DND-41 (cell line): Measurements from ENCODE around the gene GLB1L.

Experiments
- ATAC-seq: fragments of 200-7000 bp; cut with Tn5 transposase; 3 replicates; pipeline ENCODE4 v1.9.1; 2021; ENCODE audit warnings: low read depth; ENCODE audit not compliant: insufficient read depth
- DNase-seq: peaks from one replicate; pipeline ENCODE4 v3.0.0-alpha.2; 2020
- H2AFZ ChIP-seq: 2 replicates; pipeline ENCODE4 v1.6.0; 2012; ENCODE audit warnings: low read depth, low read length
- H3K27ac ChIP-seq: 2 replicates; pipeline ENCODE4 v1.5.1; 2012; ENCODE audit warnings: low read length, inconsistent platforms
- H3K27me3 ChIP-seq: fragments of 200-600 bp; sonication (generic); 2 replicates; pipeline ENCODE4 v1.6.0; 2012; ENCODE audit warnings: low read length, mild to moderate bottlenecking, inconsistent platforms; ENCODE audit not compliant: insufficient read depth, poor library complexity
- H3K36me3 ChIP-seq: 2 replicates; pipeline ENCODE4 v1.5.1; 2012; ENCODE audit warnings: low read length, inconsistent platforms; ENCODE audit not compliant: insufficient read depth
- H3K4me1 ChIP-seq: 2 replicates; pipeline ENCODE4 v1.5.1; 2012; ENCODE audit warnings: mild to moderate bottlenecking, low read length; ENCODE audit not compliant: insufficient read depth
- H3K4me2 ChIP-seq: 2 replicates; pipeline ENCODE4 v1.6.0; 2012; ENCODE audit warnings: mild to moderate bottlenecking, moderate library complexity, low read length, inconsistent platforms; ENCODE audit not compliant: insufficient read depth
- H3K4me3 ChIP-seq, 2 experiments: fragments of 200-600 bp in 1 of 2; shearing (Covaris generic) in 1 of 2; 2 replicates each; pipeline ENCODE4 v1.5.1; 2012 to 2016; ENCODE audit warnings: inconsistent platforms in 2 of 2, low read length in 2 of 2, mild to moderate bottlenecking in 2 of 2, low read depth in 1 of 2, moderate library complexity in 1 of 2
- H3K79me2 ChIP-seq: 2 replicates; pipeline ENCODE4 v1.6.0; 2012; ENCODE audit warnings: low read length, inconsistent platforms; ENCODE audit not compliant: insufficient read depth
- H3K9ac ChIP-seq: 2 replicates; pipeline ENCODE4 v1.6.0; 2012; ENCODE audit warnings: low read depth, mild to moderate bottlenecking, inconsistent platforms, low read length, moderate library complexity
- H3K9me3 ChIP-seq: 2 replicates; pipeline ENCODE4 v1.5.1; 2012; ENCODE audit warnings: low read length, moderate library complexity, mild to moderate bottlenecking, inconsistent platforms; ENCODE audit not compliant: insufficient read depth, severe bottlenecking
- H4K20me1 ChIP-seq: 2 replicates; pipeline ENCODE4 v1.6.0; 2012; ENCODE audit warnings: low read length; ENCODE audit not compliant: insufficient read depth
- EZH2 ChIP-seq: IDR thresholded peaks from 3 replicates; pipeline ENCODE4 v1.6.1; 2012; ENCODE audit warnings: borderline replicate concordance, low read depth, mild to moderate bottlenecking, moderate library complexity, low read length, inconsistent platforms; ENCODE audit not compliant: severe bottlenecking
- TF ChIP-seq, protein P1 (sequence below): IDR thresholded peaks from 2 replicates; pipeline ENCODE4 v1.5.1; 2012; ENCODE audit warnings: borderline replicate concordance, low read length, moderate library complexity, mild to moderate bottlenecking; ENCODE audit not compliant: poor library complexity, severe bottlenecking; ENCODE audit errors: extremely low read depth

GLB1L gene

GRCh38 chr2:219216535-219216915, 28.7 kb downstream of the GLB1L start:
- H3K27me3 ChIP-seq = no peaks in the 10 kb centered on the region
- H3K4me2 ChIP-seq = no peak overlapping the region
- no peak overlapping the region for H3K9ac ChIP-seq
- H4K20me1 ChIP-seq = no peaks in the 10 kb centered on the region; the same call in 1 of the 2 replicates
- peaks cover 12% of the 10 kb centered on the region for H3K4me1 ChIP-seq
- H3K4me3 ChIP-seq = no peak overlapping the region
- no peak overlapping the region for H2AFZ ChIP-seq
- H3K27ac ChIP-seq = no peak overlapping the region
- DNase-seq = no peak
- H3K36me3 ChIP-seq = peaks cover 52% of the 10 kb centered on the region
- no peak for ATAC-seq
- no peaks in the 10 kb centered on the region for H3K79me2 ChIP-seq
- H3K9me3 ChIP-seq = no peaks in the 10 kb centered on the region
- TF ChIP-seq, protein P1, sequence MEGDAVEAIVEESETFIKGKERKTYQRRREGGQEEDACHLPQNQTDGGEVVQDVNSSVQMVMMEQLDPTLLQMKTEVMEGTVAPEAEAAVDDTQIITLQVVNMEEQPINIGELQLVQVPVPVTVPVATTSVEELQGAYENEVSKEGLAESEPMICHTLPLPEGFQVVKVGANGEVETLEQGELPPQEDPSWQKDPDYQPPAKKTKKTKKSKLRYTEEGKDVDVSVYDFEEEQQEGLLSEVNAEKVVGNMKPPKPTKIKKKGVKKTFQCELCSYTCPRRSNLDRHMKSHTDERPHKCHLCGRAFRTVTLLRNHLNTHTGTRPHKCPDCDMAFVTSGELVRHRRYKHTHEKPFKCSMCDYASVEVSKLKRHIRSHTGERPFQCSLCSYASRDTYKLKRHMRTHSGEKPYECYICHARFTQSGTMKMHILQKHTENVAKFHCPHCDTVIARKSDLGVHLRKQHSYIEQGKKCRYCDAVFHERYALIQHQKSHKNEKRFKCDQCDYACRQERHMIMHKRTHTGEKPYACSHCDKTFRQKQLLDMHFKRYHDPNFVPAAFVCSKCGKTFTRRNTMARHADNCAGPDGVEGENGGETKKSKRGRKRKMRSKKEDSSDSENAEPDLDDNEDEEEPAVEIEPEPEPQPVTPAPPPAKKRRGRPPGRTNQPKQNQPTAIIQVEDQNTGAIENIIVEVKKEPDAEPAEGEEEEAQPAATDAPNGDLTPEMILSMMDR = no peak

GRCh38 chr2:219215871-219216534, 29.2 kb downstream of the GLB1L start:
- Histone ChIP-seq H3K4me2 (no peak overlapping the region), H3K36me3 (peaks cover 47% of the 10 kb centered on the region), H4K20me1 (no peaks in the 10 kb centered on the region; the same call in 1 of the 2 replicates), H3K27me3 (no peaks in the 10 kb centered on the region), H3K9me3 (no peaks in the 10 kb centered on the region), H3K4me3 (no peak overlapping the region), H2AFZ (no peak overlapping the region), H3K4me1 (peaks cover 12% of the 10 kb centered on the region), H3K27ac (no peak overlapping the region), H3K9ac (no peak overlapping the region), H3K79me2 (no peaks in the 10 kb centered on the region)
- TF ChIP-seq EZH2 = no peak
- TF ChIP-seq, protein P1 = no peak
- DNase-seq (no peak), ATAC-seq (no peak)

GRCh38 chr2:219214786-219215185, 30.5 kb downstream of the GLB1L start:
- no peaks in the 10 kb centered on the region for H3K9me3 ChIP-seq
- TF ChIP-seq, protein P1 = no peak
- DNase-seq = no peak
- H3K4me1 ChIP-seq = peaks cover 12% of the 10 kb centered on the region
- H3K79me2 ChIP-seq = no peaks in the 10 kb centered on the region
- no peak overlapping the region for H3K4me3 ChIP-seq
- no peaks in the 10 kb centered on the region; the same call in 1 of the 2 replicates for H4K20me1 ChIP-seq
- no peak overlapping the region for H2AFZ ChIP-seq
- H3K4me2 ChIP-seq = no peak overlapping the region
- no peak overlapping the region for H3K9ac ChIP-seq
- H3K27me3 ChIP-seq = no peaks in the 10 kb centered on the region
- ATAC-seq = no peak
- H3K27ac ChIP-seq = no peak overlapping the region
- peaks cover 47% of the 10 kb centered on the region for H3K36me3 ChIP-seq

GRCh38 chr2:219214141-219214540, 31.1 kb downstream of the GLB1L start:
- Histone ChIP-seq H3K4me1 (peaks cover 12% of the 10 kb centered on the region), H4K20me1 (peaks cover under 1% of the 10 kb centered on the region; the same call in 1 of the 2 replicates), H3K79me2 (no peaks in the 10 kb centered on the region), H3K36me3 (peaks cover 46% of the 10 kb centered on the region), H3K9ac (no peak overlapping the region), H3K4me2 (no peak overlapping the region), H3K27me3 (no peaks in the 10 kb centered on the region), H3K9me3 (no peaks in the 10 kb centered on the region), H3K4me3 (no peak overlapping the region), H3K27ac (no peak overlapping the region), H2AFZ (no peak overlapping the region)
- TF ChIP-seq, protein P1 = no peak
- no peak for TF ChIP-seq EZH2
- DNase-seq (no peak), ATAC-seq (no peak)
